SK-N-SH (cell line): Measurements from ENCODE around the gene PDIA6. TPM values are rescaled to one million over a fixed set of nuclear protein-coding genes. Genes with fewer than 3 reads are reported as not detected.

Source experiments
- CTCF ChIA-PET: fragments of 300-600, 350-600 bp; formaldehyde crosslinking; extraction: SDS; loops from one replicate; lab custom pipeline; 2021; lab: Yijun Ruan, JAX
- POLR2A ChIA-PET: fragments of 350-600 bp; sonication (Branson Sonifier 250); formaldehyde crosslinking; extraction: SDS; loops from one replicate; lab custom pipeline; 2020; ENCODE audit warnings: antibody characterized with exemption, inconsistent platforms; lab: Yijun Ruan, JAX
- DNase-seq: peaks from one replicate; pipeline ENCODE4 v3.0.0; 2012
- H2AFZ ChIP-seq: fragments of 200-600 bp; sonication (generic); 2 replicates; pipeline ENCODE4 v1.8.1; 2016; ENCODE audit warnings: antibody characterized with exemption, mild to moderate bottlenecking, low read depth
- H3F3A ChIP-seq: fragments of 200-600 bp; sonication (generic); replicated peaks from 2 replicates; pipeline ENCODE3; 2016; ENCODE audit warnings: antibody characterized with exemption, mild to moderate bottlenecking; ENCODE audit not compliant: insufficient read depth
- H3K27ac ChIP-seq, 2 experiments: fragments of 200-500 bp in 1 of 2; fragments of 200-600 bp in 1 of 2; sonication (Bioruptor generic) in 1 of 2; sonication (generic), shearing (Covaris generic) in 1 of 2; 2 replicates each; pipeline versions ENCODE4 v1.5.1 to v1.6.1; 2014 to 2016; ENCODE audit warnings: low read depth in 2 of 2, inconsistent platforms in 1 of 2, low read length in 1 of 2, mild to moderate bottlenecking in 1 of 2, mixed read lengths in 1 of 2
- H3K27me3 ChIP-seq: fragments of 200-600 bp; sonication (generic), shearing (Covaris generic); 2 replicates; pipeline ENCODE4 v1.6.1; 2016; ENCODE audit warnings: mixed run types; ENCODE audit not compliant: insufficient read depth
- H3K36me3 ChIP-seq, 2 experiments: fragments of 200-500 bp in 1 of 2; fragments of 200-600 bp in 1 of 2; sonication (Bioruptor generic) in 1 of 2; sonication (generic) in 1 of 2; replicated peaks in 1 of 2; 2 replicates each; pipeline versions ENCODE3 to v1.5.1; 2014 to 2016; ENCODE audit warnings: low read length in 1 of 2, mild to moderate bottlenecking in 1 of 2; ENCODE audit not compliant: insufficient read depth in 2 of 2, control insufficient read depth in 1 of 2
- H3K4me1 ChIP-seq, 2 experiments: fragments of 200-500 bp in 1 of 2; fragments of 200-600 bp in 1 of 2; sonication (Bioruptor generic) in 1 of 2; sonication (generic), shearing (Covaris generic) in 1 of 2; 2 replicates each; pipeline versions ENCODE4 v1.5.1 to v1.6.1; 2014 to 2016; ENCODE audit warnings: low read depth in 1 of 2, low read length in 1 of 2, mixed run types in 1 of 2; ENCODE audit not compliant: insufficient read depth in 2 of 2, control insufficient read depth in 1 of 2
- H3K4me2 ChIP-seq: fragments of 200-600 bp; sonication (generic), shearing (Covaris generic); 2 replicates; pipeline ENCODE4 v1.6.1; 2017; ENCODE audit warnings: mixed run types
- H3K4me3 ChIP-seq, 2 experiments: fragments of 200-500 bp in 1 of 2; fragments of 200-600 bp in 1 of 2; sonication (Bioruptor generic) in 1 of 2; sonication (generic), shearing (Covaris generic) in 1 of 2; 2 replicates each; pipeline versions ENCODE4 v1.5.1 to v1.8.1; 2014 to 2016; ENCODE audit warnings: low read depth in 2 of 2, inconsistent platforms in 1 of 2, low read length in 1 of 2, mild to moderate bottlenecking in 1 of 2, mixed read lengths in 1 of 2, moderate library complexity in 1 of 2
- H3K79me2 ChIP-seq: fragments of 200-600 bp; sonication (generic); 2 replicates; pipeline ENCODE4 v1.8.1; 2017; ENCODE audit warnings: mild to moderate bottlenecking; ENCODE audit not compliant: insufficient read depth
- H3K9ac ChIP-seq: fragments of 200-600 bp; sonication (generic); 2 replicates; pipeline ENCODE4 v1.6.1; 2017; ENCODE audit warnings: mixed run types
- H3K9me2 ChIP-seq: fragments of 200-600 bp; sonication (generic); 2 replicates; pipeline ENCODE4 v1.6.1; 2017; ENCODE audit warnings: mixed run types
- H3K9me3 ChIP-seq: fragments of 200-600 bp; sonication (generic); 2 replicates; pipeline ENCODE4 v1.6.1; 2017; ENCODE audit warnings: mixed run types, mild to moderate bottlenecking, moderate library complexity
- H4K20me1 ChIP-seq: fragments of 200-600 bp; sonication (generic); 2 replicates; pipeline ENCODE4 v1.6.1; 2017; ENCODE audit warnings: mild to moderate bottlenecking, mixed run types; ENCODE audit not compliant: insufficient read depth
- CHD2 ChIP-seq: fragments of 150-350 bp; IDR thresholded peaks from 2 replicates; pipeline ENCODE4 v1.6.1; 2018; ENCODE audit warnings: low read length; ENCODE audit not compliant: partially characterized antibody
- EP300 ChIP-seq, 2 experiments: IDR thresholded peaks; 2 replicates each; pipeline versions ENCODE4 v1.4.0 to v1.6.1; 2012; ENCODE audit warnings: borderline replicate concordance in 1 of 2, low read depth in 1 of 2, low read length in 1 of 2
- EZH2phosphoT487 ChIP-seq: fragments of 200-600 bp; sonication (generic); IDR thresholded peaks from 2 replicates; pipeline ENCODE4 v1.6.1; 2017; ENCODE audit warnings: low read depth, mixed run types, mild to moderate bottlenecking, antibody characterized with exemption, moderate library complexity, borderline replicate concordance
- FOXJ3 ChIP-seq: sonication (generic); formaldehyde crosslinking; IDR thresholded peaks from 2 replicates; pipeline ENCODE4 v1.5.1; 2020; ENCODE audit warnings: mild to moderate bottlenecking, missing genetic modification reagents
- MEF2A ChIP-seq: IDR thresholded peaks from 2 replicates; pipeline ENCODE4 v1.4.0; 2012; ENCODE audit warnings: low read depth, borderline replicate concordance
- NFIC ChIP-seq: IDR thresholded peaks from 2 replicates; pipeline ENCODE4 v1.4.0; 2012; ENCODE audit warnings: borderline replicate concordance
- PBX3 ChIP-seq: IDR thresholded peaks from 2 replicates; pipeline ENCODE4; 2012
- RAD21 ChIP-seq: IDR thresholded peaks from 2 replicates; pipeline ENCODE4 v1.6.1; 2012; ENCODE audit warnings: mild to moderate bottlenecking, low read length
- SIN3A ChIP-seq: IDR thresholded peaks from 2 replicates; pipeline ENCODE4 v1.6.1; 2012; ENCODE audit warnings: low read depth, mild to moderate bottlenecking, low read length, moderate library complexity, borderline replicate concordance
- TAF1 ChIP-seq: IDR thresholded peaks from 2 replicates; pipeline ENCODE4 v1.6.1; 2012; ENCODE audit warnings: low read depth, mild to moderate bottlenecking, low read length, moderate library complexity, borderline replicate concordance
- TCF12 ChIP-seq: IDR thresholded peaks from 2 replicates; pipeline ENCODE4 v1.4.0; 2012
- ZBTB33 ChIP-seq: IDR thresholded peaks from 2 replicates; pipeline ENCODE4 v1.4.0; 2012; ENCODE audit warnings: low read depth, borderline replicate concordance
- WGBS: methylation state at CpG from one replicate; pipeline ENCODE4 v1.1.6; 2017; ENCODE audit warnings: low lambda C conversion rate; 5-methylcytosine and 5-hydroxymethylcytosine counted together
- polyA plus RNA-seq, 3 experiments: library from polyadenylated mRNA; depleted of rRNA; stranded (reverse); fragments of >200 nt; gene quantifications; 2 replicates each; pipeline ENCODE4 v1.2.3, GENCODE V29; 2012

The PDIA6 gene
- polyA plus RNA-seq, 1 of the 3 experiments (the other 2 are of a cell fraction), result 325 TPM

GRCh38 chr2:10837298-10838266 lies 25.0 kb upstream of the PDIA6 start:
- CTCF ChIA-PET, result interaction anchor here (2.6 to 11.5 kb wide), 2 partner anchors 72 to 286 kb away, joined by 13 to 666 read pairs; a partner anchor contains a TSS
- Histone ChIP-seq H4K20me1 (no peaks in the 10 kb centered on the region), H3K4me1 (peaks cover 0 to 18% of the 10 kb centered on the region in 2 experiments; a peak in 1 of 4 replicates), H3K27me3 (no peaks in the 10 kb centered on the region), H3K27ac (no peak overlapping the region), H3K79me2 (no peaks in the 10 kb centered on the region), H3K9me3 (no peaks in the 10 kb centered on the region), H3K9me2 (no peaks in the 10 kb centered on the region), H3K4me3 (no peak overlapping the region), H3F3A (no peaks in the 10 kb centered on the region), H2AFZ (no peak overlapping the region), H3K36me3 (no peaks in the 10 kb centered on the region), H3K4me2 (no peak overlapping the region), H3K9ac (no peak overlapping the region)
- DNase-seq, result no peak
- POLR2A ChIA-PET, result no interaction called here
- TF ChIP-seq ZBTB33 (no peak), RAD21 (no peak), NFIC (no peak), CHD2 (no peak), TCF12 (no peak), TAF1 (no peak), PBX3 (no peak), MEF2A (no peak), FOXJ3 (CRISPR knock-in tag) (no peak), EP300 (IDR thresholded peaks at IDR 0.05; ENCODE audit: borderline replicate concordance in 1 of 2, low read depth in 1 of 2, low read length in 1 of 2) (no peak), EZH2phosphoT487 (no peak), SIN3A (no peak)
- 58% methylated on average over 17 of the region's 17 CpGs for WGBS
